Measurements from ENCODE around the gene SUGCT.

DNA sequence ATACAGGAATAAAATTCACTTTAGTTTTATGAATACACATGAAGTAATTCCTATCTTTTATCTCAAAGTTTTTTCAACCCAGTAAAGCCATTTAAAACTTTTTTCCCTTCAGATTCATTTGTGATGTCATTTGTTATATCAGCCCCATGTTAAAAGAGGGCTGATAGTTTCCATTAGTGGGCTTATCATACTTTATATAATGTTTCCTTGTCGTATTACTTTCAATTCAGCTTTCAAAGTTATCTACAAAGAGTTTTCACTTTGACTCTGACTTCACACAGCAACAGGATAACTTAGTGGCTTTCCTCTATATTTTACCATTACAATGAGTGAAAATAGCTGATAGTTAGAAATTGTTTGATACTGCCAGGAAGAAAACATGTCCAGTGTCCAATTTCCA, 484.8 kb downstream of the SUGCT start:
- TF ChIP-seq, protein P1, sequence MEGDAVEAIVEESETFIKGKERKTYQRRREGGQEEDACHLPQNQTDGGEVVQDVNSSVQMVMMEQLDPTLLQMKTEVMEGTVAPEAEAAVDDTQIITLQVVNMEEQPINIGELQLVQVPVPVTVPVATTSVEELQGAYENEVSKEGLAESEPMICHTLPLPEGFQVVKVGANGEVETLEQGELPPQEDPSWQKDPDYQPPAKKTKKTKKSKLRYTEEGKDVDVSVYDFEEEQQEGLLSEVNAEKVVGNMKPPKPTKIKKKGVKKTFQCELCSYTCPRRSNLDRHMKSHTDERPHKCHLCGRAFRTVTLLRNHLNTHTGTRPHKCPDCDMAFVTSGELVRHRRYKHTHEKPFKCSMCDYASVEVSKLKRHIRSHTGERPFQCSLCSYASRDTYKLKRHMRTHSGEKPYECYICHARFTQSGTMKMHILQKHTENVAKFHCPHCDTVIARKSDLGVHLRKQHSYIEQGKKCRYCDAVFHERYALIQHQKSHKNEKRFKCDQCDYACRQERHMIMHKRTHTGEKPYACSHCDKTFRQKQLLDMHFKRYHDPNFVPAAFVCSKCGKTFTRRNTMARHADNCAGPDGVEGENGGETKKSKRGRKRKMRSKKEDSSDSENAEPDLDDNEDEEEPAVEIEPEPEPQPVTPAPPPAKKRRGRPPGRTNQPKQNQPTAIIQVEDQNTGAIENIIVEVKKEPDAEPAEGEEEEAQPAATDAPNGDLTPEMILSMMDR (conservative IDR thresholded peaks at IDR 0.05; ENCODE audit: low read depth, low read length): no peak
- TF ChIP-seq EZH2 (IDR thresholded peaks at IDR 0.05; ENCODE audit: borderline replicate concordance, low read depth, low read length, poor library complexity, severe bottlenecking): no peak

Measured in A673 (cell line).